A549 (cell line): Measurements from ENCODE around the gene SSX2IP. TPM values are rescaled to one million over a fixed set of nuclear protein-coding genes. Genes with fewer than 3 reads are reported as not detected.

Experiments used
- ATAC-seq, 2 experiments: fragments of 200-7000 bp in 1 of 2; fragments of >200 bp in 1 of 2; cut with Nextera tagmentation in 1 of 2; cut with Tn5 transposase in 1 of 2; 3 replicates each; pipeline versions ENCODE4 v1.8.0 to v1.9.1; 2018 to 2020; ENCODE audit warnings: mild to moderate bottlenecking in 1 of 2, moderate library complexity in 1 of 2
- CTCF ChIA-PET: fragments of 300-600 bp; sonication (Branson Sonifier 250); formaldehyde crosslinking; extraction: SDS; loops from one replicate; lab custom pipeline; 2021; ENCODE audit warnings: antibody characterized with exemption, inconsistent platforms; lab: Yijun Ruan, JAX
- POLR2A ChIA-PET: fragments of 350-600 bp; formaldehyde crosslinking; extraction: SDS; loops from one replicate; lab custom pipeline; 2021; ENCODE audit warnings: antibody characterized with exemption, inconsistent platforms; lab: Yijun Ruan, JAX
- DNase-seq, 2 experiments: peaks; one replicate each; pipeline versions ENCODE4 v3.0.0 to v3.0.0-alpha.2; 2011 to 2016; ENCODE audit warnings: low read depth in 1 of 2, low spot score in 1 of 2
- FAIRE-seq: peaks from 2 replicates; lab custom pipeline; 2011; peaks lifted over from hg19 to GRCh38; lab: Jason Lieb, UNC
- H3K27ac ChIP-seq, 2 experiments: fragments of >200 bp; sonication (Bioruptor Twin); formaldehyde crosslinking; 3 replicates each; pipeline ENCODE4 v1.5.1; 2016 to 2017
- H3K4me1 ChIP-seq: fragments of >200 bp; sonication (Bioruptor Twin); formaldehyde crosslinking; 3 replicates; pipeline ENCODE4 v1.6.1; 2016
- H3K4me2 ChIP-seq: fragments of >200 bp; sonication (Bioruptor Twin); formaldehyde crosslinking; 3 replicates; pipeline ENCODE4 v1.6.1; 2016
- H3K4me3 ChIP-seq: fragments of >200 bp; sonication (Bioruptor Twin); formaldehyde crosslinking; 3 replicates; pipeline ENCODE4 v1.5.1; 2016
- H3K9me3 ChIP-seq: fragments of >200 bp; sonication (Bioruptor Twin); formaldehyde crosslinking; 3 replicates; pipeline ENCODE4 v1.6.1; 2016
- ATOH8 ChIP-seq: fragments of 250-450 bp; sonication (Bioruptor Pico); IDR thresholded peaks from 2 replicates; pipeline ENCODE4 v1.5.0; 2020; ENCODE audit warnings: low read depth, mild to moderate bottlenecking, moderate library complexity
- BCL3 ChIP-seq: fragments of >200 bp; sonication (Bioruptor Twin); formaldehyde crosslinking; IDR thresholded peaks from 3 replicates; pipeline ENCODE4 v1.6.1; 2016
- BHLHE40 ChIP-seq: IDR thresholded peaks from 2 replicates; pipeline ENCODE4 v1.6.1; 2012; ENCODE audit warnings: low read depth, low read length, inconsistent platforms
- CBX8 ChIP-seq: fragments of 200-600 bp; sonication (generic); IDR thresholded peaks from 2 replicates; pipeline ENCODE4 v1.6.1; 2016
- CHD2 ChIP-seq: fragments of 150-350 bp; IDR thresholded peaks from 2 replicates; pipeline ENCODE4 v1.6.1; 2014; ENCODE audit warnings: low read length; ENCODE audit not compliant: partially characterized antibody
- E2F6 ChIP-seq: IDR thresholded peaks from 2 replicates; pipeline ENCODE4 v1.6.1; 2012; ENCODE audit warnings: low read depth, borderline replicate concordance
- EHMT2 ChIP-seq: fragments of 200-600 bp; sonication (generic); IDR thresholded peaks from 2 replicates; pipeline ENCODE4 v1.6.1; 2016; ENCODE audit warnings: antibody characterized with exemption, low read depth, mild to moderate bottlenecking, moderate library complexity
- ELK1 ChIP-seq: fragments of 150-350 bp; IDR thresholded peaks from 2 replicates; pipeline ENCODE4 v1.6.1; 2014; ENCODE audit warnings: low read depth, mild to moderate bottlenecking, low read length
- ESRRA ChIP-seq: fragments of 150-350 bp; IDR thresholded peaks from 2 replicates; pipeline ENCODE4 v1.6.1; 2014; ENCODE audit warnings: mild to moderate bottlenecking, low read length, borderline replicate concordance
- FOSB ChIP-seq: fragments of 250-450 bp; sonication (Bioruptor Pico); IDR thresholded peaks from 2 replicates; pipeline ENCODE4 v1.5.0; 2020; ENCODE audit warnings: mild to moderate bottlenecking, moderate library complexity
- FOSL2 ChIP-seq, 2 experiments: fragments of 450-650 bp in 1 of 2; fragments of >200 bp in 1 of 2; sonication (Bioruptor Twin) in 1 of 2; formaldehyde crosslinking; IDR thresholded peaks; 2 replicates each; pipeline versions ENCODE4 v1.5.0 to v1.6.1; 2016 to 2020; ENCODE audit warnings: mild to moderate bottlenecking in 1 of 2, moderate library complexity in 1 of 2
- GATA3 ChIP-seq: IDR thresholded peaks from 2 replicates; pipeline ENCODE4 v1.6.1; 2012; ENCODE audit warnings: borderline replicate concordance
- HEYL ChIP-seq: fragments of 250-450 bp; sonication (Bioruptor Pico); IDR thresholded peaks from 2 replicates; pipeline ENCODE4 v1.8.0; 2021; ENCODE audit warnings: mild to moderate bottlenecking, moderate library complexity
- HOXB5 ChIP-seq: fragments of 250-450 bp; sonication (Bioruptor Pico); IDR thresholded peaks from 2 replicates; pipeline ENCODE4 v1.5.0; 2020; ENCODE audit warnings: mild to moderate bottlenecking, moderate library complexity
- JUN ChIP-seq, 2 experiments: fragments of >200 bp; sonication (Bioruptor Twin); formaldehyde crosslinking; IDR thresholded peaks; 2 replicates in 1 of 2; 3 replicates in 1 of 2; pipeline ENCODE4 v1.6.1; 2016 to 2017
- JUNB ChIP-seq: fragments of >200 bp; sonication (Bioruptor Twin); formaldehyde crosslinking; IDR thresholded peaks from 2 replicates; pipeline ENCODE4 v1.6.1; 2016
- MAX ChIP-seq: IDR thresholded peaks from 2 replicates; pipeline ENCODE4 v1.6.1; 2012
- MAZ ChIP-seq: fragments of 150-350 bp; IDR thresholded peaks from 2 replicates; pipeline ENCODE4 v1.6.1; 2014; ENCODE audit warnings: antibody characterized with exemption, low read depth, low read length, borderline replicate concordance
- NFE2L2 ChIP-seq: fragments of 150-350 bp; conservative IDR thresholded peaks from 2 replicates; pipeline ENCODE4 v1.6.1; 2014; ENCODE audit warnings: low read length
- NPAS2 ChIP-seq: fragments of 250-450 bp; sonication (Bioruptor Pico); IDR thresholded peaks from 2 replicates; pipeline ENCODE4 v1.8.0; 2022; ENCODE audit warnings: mild to moderate bottlenecking, moderate library complexity, borderline replicate concordance
- NR3C1 ChIP-seq: fragments of >200 bp; sonication (Bioruptor Twin); formaldehyde crosslinking; IDR thresholded peaks from 3 replicates; pipeline ENCODE4 v1.6.1; 2017
- POLR2A ChIP-seq: IDR thresholded peaks from 2 replicates; pipeline ENCODE4 v1.6.1; 2012; ENCODE audit warnings: mild to moderate bottlenecking, low read length
- RARB ChIP-seq: fragments of 250-450 bp; sonication (Bioruptor Pico); IDR thresholded peaks from 2 replicates; pipeline ENCODE4 v1.8.0; 2021; ENCODE audit warnings: mild to moderate bottlenecking, moderate library complexity
- RCOR1 ChIP-seq: fragments of 150-350 bp; IDR thresholded peaks from 2 replicates; pipeline ENCODE4 v1.6.1; 2014; ENCODE audit warnings: antibody characterized with exemption, low read length, low read depth
- REST ChIP-seq: fragments of 200-600 bp; sonication (generic); IDR thresholded peaks from 2 replicates; pipeline ENCODE4 v1.6.1; 2016; ENCODE audit warnings: antibody characterized with exemption, mild to moderate bottlenecking, moderate library complexity
- RFX5 ChIP-seq: fragments of 450-650 bp; IDR thresholded peaks from 2 replicates; pipeline ENCODE4 v1.7.1; 2014; ENCODE audit warnings: antibody characterized with exemption, mild to moderate bottlenecking, moderate library complexity
- SMC3 ChIP-seq: fragments of >200 bp; sonication (Bioruptor Twin); formaldehyde crosslinking; IDR thresholded peaks from 3 replicates; pipeline ENCODE4 v1.6.1; 2018; ENCODE audit warnings: inconsistent platforms
- SREBF2 ChIP-seq: fragments of 450-650 bp; IDR thresholded peaks from 2 replicates; pipeline ENCODE4 v1.6.1; 2014; ENCODE audit warnings: mild to moderate bottlenecking, moderate library complexity
- USF2 ChIP-seq: fragments of 450-650 bp; IDR thresholded peaks from 2 replicates; pipeline ENCODE4 v1.6.1; 2014; ENCODE audit warnings: antibody characterized with exemption
- ZNF302 ChIP-seq: fragments of 250-450 bp; sonication (Bioruptor Pico); IDR thresholded peaks from 2 replicates; pipeline ENCODE4 v1.9.0; 2021; ENCODE audit warnings: inconsistent platforms, mild to moderate bottlenecking, moderate library complexity
- WGBS: methylation state at CpG from one replicate; pipeline ENCODE4 v1.1.6; 2017; ENCODE audit errors: missing lambda C conversion rate; 5-methylcytosine and 5-hydroxymethylcytosine counted together
- polyA plus RNA-seq, 4 experiments: library from polyadenylated mRNA; depleted of rRNA in 3 of 4; stranded (reverse); fragments of >200 nt; fragmentation: RNase III in 1 of 4; extraction: RNeasy Plus Mini Kit Qiagen cat#74134 plus additional on column Dnase treatment in 1 of 4; gene quantifications; 2 replicates in 3 of 4; 3 replicates in 1 of 4; pipeline ENCODE4 v1.2.3, GENCODE V29; 2011 to 2017

SSX2IP gene
- polyA plus RNA-seq, 2 of the 4 experiments (the other 2 are of a cell fraction) = 15.2 to 20.6 TPM

GRCh38 chr1:84611091-84611490, 79.2 kb downstream of the SSX2IP start:
- Histone ChIP-seq H3K4me1 (no peaks in the 10 kb centered on the region), H3K4me3 (no peak overlapping the region), H3K9me3 (peaks cover 5% of the 10 kb centered on the region; the same call in 2 of the 3 replicates), H3K27ac (no peak overlapping the region), H3K4me2 (no peak overlapping the region)
- DNase-seq (no peak), FAIRE-seq (no peak), ATAC-seq (no peak)
- ChIA-PET POLR2A (no interaction called here), CTCF (interaction anchor here (2.2 kb wide), 1 partner anchor 9 kb away, joined by 6 read pairs; no protein-coding TSS in a partner anchor)
- TF ChIP-seq FOSB (CRISPR knock-in tag) (no peak), JUNB (no peak), JUN (IDR thresholded peaks at IDR 0.05) (no peak), E2F6 (no peak), SMC3 (no peak), CBX8 (no peak), BHLHE40 (no peak), SREBF2 (no peak), ATOH8 (no peak), FOSL2 (IDR thresholded peaks at IDR 0.05) (no peak), FOSL2 (CRISPR knock-in tag; IDR thresholded peaks at IDR 0.05) (no peak), REST (no peak), RARB (no peak), USF2 (no peak), RFX5 (no peak), NPAS2 (no peak), HOXB5 (CRISPR knock-in tag) (no peak), ESRRA (no peak), NFE2L2 (no peak)
- WGBS = 0% methylated on average over 1 of the region's 1 CpG

GRCh38 chr1:84606977-84607376, 83.3 kb downstream of the SSX2IP start:
- Histone ChIP-seq H3K4me1 (no peaks in the 10 kb centered on the region), H3K4me3 (no peak overlapping the region), H3K4me2 (no peak overlapping the region), H3K9me3 (peaks cover 12% of the 10 kb centered on the region), H3K27ac (no peak overlapping the region)
- whole genome bisulfite sequencing = 21% methylated on average over 5 of the region's 5 CpGs
- CTCF ChIA-PET = interaction anchor here (1.5 to 2.6 kb wide), 2 partner anchors 13 to 466 kb away, joined by 3 to 9 read pairs; no protein-coding TSS in a partner anchor
- FAIRE-seq = no peak
- POLR2A ChIA-PET = no interaction called here
- no peak for ATAC-seq
- DNase-seq = no peak
- TF ChIP-seq CHD2 (no peak), ATOH8 (no peak), BHLHE40 (no peak), MAZ (no peak), MAX (no peak), JUNB (no peak), POLR2A (no peak), NR3C1 (no peak), ZNF302 (CRISPR knock-in tag) (no peak), BCL3 (no peak), ELK1 (no peak), SMC3 (no peak), HEYL (CRISPR knock-in tag) (no peak), FOSB (CRISPR knock-in tag) (no peak), HOXB5 (CRISPR knock-in tag) (no peak), GATA3 (no peak), EHMT2 (no peak), RCOR1 (no peak)
